Iris pigment epithelial cell (primary cell): ENCODE data around the gene KRT31.
"Not testable (repeated sequence)": the region's sequence is repeated elsewhere in the genome, so short reads cannot be mapped to it uniquely, and the experiment has no call there.

ENCODE experiments used
- DNase-seq: peaks from one replicate; pipeline ENCODE4 v3.0.0-alpha.2; 2011; ENCODE audit warnings: low read depth

KRT31 gene

DNA sequence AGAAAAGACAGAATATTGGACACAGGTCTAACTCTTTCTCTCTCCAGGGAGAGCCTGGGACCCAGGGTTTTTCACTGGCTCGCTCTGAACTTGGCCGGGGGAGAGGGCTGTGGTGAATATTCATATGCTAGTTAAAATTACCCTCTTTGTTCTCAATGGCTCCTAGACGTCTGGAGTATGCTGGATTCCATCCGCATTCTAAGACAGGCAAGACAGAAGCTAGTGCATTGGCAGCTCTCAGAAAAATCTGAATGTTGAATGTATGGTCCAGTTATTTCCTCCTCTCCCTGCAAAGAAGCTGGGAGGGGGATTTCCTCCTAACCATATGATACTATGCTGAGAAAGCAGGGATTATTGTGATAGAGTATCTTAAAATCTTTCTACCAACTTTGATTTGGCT is 9.7 kb downstream of the KRT31 start:
- DNase-seq = no peak

DNA sequence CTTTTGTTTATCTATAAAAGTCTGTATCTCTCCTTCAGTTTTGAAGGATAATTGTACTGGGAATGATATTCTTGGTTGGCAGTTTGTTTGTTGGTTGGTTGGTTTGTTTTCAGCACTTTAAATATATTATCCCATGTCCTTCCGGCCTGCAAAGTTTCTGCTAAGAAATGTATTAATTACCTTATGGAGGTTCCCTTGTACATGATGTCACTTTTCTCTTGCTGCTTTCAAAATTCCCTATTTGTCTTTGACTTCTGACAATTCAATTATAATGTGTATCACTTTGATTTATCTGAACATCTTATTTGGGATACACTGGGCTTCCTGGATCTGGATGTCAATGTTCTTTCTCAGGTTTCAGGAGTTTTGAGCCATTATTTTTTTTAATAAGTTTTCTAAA is 11.2 kb downstream of the KRT31 start:
- no peak for DNase-seq

DNA sequence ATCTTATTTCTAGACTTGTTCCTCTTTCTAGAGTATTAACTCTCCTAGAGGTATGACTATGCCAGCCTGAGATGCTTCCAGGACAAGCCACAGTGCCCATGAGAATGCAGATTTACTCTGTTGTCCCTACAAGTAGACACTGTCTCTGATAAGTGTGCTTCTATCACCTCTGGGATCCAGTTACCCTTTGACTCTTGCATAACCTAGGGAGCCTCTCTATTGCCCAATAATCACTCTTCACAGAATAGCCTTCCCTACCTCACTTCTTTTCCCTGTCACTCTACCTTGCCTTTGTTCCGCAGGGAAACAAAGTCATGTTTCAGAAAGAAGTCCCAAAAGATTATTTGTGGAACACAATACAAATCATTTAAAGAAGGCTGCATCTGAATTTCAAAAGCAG is 13.7 kb downstream of the KRT31 start:
- no peak for DNase-seq

DNA sequence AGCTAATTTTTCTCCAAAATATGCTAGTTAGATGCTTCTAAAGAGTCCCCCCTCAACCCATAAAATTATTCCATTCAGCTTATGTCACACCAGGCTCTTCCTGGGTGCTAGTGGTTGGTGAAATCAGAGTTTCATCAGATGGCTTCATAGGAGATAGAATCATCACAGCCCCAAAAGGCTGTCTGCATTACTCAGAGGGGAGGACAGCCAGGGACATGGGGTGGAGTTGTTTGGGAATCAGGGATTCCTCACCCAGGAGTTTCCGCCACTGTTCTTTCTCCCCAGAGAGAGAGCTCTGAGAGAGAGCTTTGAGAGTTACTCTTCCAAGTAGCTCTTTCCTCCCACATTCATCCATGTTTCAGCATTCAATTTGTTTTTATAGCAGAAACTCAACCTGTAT is 15.0 kb downstream of the KRT31 start:
- peak; percentile 67 for DNase-seq

DNA sequence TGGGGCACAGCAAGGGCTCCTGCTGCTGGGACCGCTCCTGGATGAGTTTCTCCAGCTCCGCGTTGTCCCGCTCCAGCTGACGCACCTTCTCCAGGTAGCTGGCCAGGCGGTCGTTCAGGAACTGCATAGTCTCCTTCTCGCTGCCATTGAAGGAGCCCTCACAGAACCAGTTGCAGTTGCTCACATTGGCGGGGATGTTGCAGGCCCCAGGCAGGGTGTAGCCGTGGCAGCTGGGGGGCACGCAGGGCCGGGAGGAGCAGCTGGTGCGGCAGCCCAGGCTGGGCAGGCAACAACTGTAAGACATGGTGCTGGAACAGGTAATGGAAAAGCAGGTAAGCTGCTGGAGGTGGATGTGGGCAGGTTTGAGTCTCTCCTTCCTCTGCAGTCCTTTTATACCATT is 15.5 kb downstream of the KRT31 start, which contains the start of gene KRT34:
TSS of gene KRT34 (minus strand) at position 364 of the 400 bp plus-strand sequence. CDS start at position 304, 60 bp downstream.
- DNase-seq = not testable (repeated sequence)

DNA sequence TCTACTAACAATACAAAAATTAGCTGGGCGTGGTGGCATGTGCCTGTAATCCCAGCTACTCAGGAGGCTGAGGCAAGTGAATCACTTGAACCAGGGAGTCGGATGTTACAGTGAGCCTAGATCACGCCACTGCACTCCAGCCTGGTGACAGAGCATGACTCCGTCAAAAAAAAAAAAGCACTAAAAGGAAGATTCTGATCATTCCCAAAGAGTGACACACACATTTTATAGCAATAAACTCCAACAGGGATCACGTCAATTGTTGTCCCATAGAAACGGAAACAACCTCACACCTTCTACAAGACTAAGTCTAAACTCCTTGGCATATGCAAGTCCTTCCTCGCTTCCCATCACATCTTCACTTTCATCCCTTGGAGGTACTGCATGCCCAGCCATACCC is 17.3 kb downstream of the KRT31 start:
- peak; percentile 89 for DNase-seq

DNA sequence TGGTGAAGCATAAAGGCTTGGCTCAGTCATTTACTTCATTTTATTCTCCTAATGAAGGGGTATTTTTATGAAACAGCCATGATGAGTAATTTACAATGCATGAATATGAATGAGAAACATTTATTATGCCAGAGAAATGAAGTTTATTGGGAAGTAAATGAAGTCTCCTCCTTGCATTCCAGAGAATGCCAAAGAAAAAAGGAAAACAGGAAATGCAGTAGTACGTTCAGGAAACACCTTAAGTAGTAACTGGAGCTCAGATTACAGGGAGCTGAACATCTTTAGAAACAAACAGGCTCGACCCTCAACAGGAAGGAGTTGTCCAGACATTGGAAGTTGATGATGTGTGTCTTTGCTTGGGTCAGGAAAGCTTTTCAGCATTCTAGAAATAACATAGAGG is 19.9 kb downstream of the KRT31 start:
- DNase-seq = peak; percentile 76

DNA sequence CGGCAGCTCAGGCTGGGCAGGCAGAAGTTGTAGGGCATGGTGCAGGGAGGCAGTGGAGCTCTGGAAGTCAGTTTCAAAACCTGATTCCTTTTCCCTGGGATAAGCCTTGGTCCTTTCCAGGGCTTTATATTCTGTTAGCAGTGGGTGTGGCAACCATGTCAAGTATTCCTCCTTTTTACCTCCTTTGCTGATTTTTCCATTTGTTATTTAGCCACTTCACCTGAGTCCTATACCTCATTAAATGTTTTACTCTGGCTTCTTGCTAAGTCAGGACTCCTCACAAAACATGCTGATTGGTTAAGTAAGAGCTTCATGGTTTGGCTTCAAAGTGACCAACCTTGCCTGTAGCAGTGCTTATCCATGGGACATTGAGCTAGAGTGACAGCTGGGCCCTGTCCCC is 27.7 kb downstream of the KRT31 start, which contains the start of gene KRT33B:
TSS of gene KRT33B (minus strand) at position 101 of the 400 bp plus-strand sequence. CDS start at position 38, 63 bp downstream.
- DNase-seq = no peak

DNA sequence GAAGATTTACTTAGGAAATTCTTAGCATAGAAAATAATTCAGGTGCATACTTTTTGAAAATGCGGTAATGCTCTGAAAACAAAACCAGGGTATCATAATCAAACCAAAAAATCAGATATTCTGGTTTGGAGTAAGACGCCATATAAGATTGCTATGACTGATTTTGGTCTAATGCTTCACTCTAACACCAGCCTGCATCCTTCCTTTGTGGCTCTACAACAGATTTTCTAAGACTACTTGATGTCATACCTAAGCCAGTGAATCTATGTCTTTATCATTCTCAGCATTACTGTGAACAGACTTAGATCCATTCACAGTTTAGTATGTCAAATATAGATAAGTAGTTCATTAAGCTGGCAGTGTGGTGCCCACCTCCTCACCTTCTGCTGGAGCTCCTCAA is 28.4 kb downstream of the KRT31 start:
- DNase-seq = no peak

DNA sequence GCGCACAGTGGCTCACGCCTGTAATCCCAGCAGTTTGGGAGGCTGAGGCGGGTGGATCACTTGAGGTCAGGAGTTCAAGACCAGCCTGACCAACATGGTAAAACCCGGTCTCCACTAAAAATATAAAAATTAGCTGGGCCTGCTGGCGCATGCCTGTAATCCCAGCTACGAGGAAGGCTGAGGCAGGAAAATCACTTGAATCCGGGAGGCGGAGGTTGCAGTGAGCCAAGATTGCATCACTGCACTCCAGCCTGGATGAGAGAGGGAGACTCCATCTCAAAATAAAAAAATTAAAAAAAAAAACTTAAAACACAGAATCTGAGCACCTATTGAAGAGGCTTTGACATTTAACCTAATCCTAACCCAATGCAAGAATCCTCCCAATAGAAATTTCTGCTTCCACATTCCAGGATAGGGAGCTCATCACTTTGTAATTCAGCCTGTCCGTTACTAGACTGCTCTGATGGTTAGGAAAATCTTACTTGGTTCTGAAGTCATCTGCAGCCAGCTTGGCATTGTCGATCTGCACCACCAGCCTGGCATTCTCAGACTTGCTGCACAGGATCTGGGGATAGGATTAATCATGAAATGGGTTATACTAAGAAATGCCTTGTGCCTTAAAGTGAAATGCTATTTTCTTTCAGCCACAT is 29.9 kb downstream of the KRT31 start:
- DNase-seq = peak; percentile 73

DNA sequence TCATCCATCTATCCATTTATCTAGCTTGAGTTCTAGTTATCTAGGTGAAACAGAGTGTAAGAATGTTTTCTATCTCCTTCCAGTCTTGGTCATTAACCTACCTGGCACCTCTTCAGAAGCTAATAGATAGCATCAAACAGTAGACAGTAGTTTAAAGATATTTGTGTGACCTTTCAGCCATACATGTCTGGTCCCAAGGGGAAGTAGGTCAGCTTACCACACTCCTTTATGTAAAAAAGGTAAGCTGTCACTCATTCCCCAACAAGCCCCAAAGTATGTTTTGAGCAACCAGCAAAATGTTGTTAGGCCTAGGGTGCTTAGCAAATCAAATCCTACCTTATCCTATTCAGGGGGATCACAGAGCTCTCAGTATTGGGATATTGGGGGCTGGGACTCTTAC is 31.3 kb downstream of the KRT31 start:
- DNase-seq = no peak

DNA sequence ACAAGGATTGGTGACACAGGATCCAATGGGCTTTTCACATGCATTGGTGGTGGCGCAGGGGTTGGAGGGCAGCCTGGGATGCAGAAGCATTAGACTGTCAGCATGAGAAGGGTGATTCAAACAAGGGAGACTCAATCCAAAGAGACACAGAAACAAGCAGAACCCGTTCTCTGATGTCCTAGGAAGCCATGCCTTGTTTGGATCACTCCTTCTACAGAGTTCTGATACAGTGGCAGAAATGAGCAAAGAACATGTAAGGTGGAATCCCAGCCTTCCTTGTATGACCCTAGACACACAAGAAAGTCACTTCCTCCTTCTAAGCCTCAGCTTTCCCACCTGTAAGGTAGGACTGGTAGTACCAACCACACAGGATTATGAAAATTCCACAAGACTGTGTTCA is 33.5 kb downstream of the KRT31 start:
- DNase-seq = no peak

DNA sequence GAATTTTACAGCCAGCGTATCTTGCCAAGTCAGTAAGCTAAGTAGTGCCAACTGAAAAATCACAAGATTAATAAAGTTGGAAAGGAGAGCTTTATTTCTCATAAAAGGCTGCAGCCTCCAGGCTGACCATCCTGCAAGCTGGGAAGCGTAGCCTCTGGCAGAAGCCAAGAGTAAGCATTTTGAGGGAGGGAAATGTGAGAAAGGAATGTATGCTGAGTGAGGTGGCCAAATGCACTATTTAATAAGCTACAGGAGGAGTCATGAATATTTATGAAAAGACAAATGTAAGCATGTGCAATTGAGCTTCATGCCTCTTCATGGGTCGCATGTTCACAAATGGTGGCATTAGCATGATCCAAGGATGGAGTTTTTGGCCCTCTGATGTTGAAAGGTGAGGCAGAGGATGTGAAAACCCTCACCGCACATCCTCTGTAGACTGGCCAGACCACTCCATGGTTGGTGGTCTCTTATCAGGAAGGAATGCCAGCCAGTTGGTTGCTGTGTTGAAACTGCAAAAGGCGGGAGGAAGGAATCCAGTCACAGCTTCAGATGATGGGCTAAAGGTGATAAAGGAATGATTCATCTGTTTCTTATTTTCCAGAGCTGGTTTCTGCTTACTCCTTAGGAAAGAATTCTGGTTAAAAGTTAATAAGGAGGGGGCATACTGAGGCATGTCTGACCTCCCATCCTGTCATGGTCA is 37.0 kb downstream of the KRT31 start:
- DNase-seq = peak; percentile 57

DNA sequence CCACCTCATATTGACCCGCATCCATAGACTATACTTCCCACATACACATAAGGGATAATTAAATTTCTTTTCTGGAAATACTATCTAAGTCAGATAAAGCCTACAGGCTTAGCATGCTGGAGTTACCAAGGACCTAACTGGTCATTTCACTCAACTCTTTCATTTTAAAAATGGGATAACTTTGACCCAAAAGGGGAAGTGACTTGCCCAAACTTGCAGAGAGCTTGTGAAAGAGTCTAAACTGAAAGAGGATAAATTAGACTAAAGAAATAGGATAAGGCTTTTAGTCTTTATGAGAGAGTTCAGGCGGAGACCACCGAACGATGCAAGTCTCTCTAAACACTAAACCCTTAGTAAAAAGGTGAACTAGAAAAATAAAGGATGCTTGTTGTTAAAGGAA is 42.9 kb downstream of the KRT31 start:
- DNase-seq = no peak

DNA sequence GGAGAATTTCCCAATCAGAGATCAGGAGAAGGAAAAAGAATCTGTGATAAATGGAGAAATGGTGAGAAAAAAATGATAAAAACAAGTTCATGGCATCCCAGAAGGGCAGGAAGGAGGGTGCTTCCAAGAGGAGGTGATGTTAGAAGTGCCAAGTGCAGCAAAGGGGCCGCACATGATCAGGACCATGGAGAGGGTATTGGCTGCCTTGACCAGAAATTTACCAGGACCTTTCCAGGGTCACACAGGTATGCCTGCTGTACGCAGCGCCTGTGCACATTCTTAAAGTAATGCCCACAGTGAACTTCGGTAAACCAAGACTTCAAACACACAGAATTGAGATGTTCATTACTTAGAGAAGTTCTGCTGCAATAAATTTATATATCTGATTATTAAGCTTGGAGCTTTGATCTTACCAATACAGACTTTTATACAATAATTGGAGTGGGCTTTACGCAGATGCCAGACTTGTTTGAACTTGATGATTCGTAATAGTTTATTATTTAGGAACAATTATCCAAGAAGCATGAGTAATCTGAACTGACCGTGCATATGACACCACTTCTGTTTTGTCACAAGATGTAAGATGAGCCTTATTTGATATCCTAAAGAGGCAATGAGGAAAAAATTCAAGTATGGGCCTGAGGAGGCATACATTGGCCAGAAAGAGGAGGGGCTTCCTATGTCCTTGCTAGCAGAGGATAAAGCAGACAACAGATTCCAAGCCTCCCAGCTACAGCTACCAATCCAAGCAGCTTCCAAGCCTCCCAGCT is 44.6 kb downstream of the KRT31 start:
- peak; percentile 17 for DNase-seq

DNA sequence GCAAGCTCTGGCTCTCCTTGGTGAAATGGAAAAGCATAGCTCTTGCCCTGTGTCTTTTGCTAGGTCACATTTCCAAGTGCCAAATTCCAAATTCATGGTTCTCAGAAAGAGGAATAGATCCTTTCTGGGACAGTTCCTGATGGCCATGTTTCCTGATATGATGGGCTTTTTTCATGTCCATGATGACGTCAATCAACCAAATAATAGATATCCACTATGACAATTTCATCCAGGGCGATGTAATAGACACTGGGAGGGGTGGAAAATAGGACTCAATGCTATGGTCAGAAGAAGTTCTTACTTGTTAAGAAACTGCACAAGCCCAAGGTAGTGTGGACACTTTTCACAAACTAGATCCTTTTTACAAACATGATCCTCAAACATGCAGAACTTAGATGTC is 46.2 kb downstream of the KRT31 start:
- no peak for DNase-seq

DNA sequence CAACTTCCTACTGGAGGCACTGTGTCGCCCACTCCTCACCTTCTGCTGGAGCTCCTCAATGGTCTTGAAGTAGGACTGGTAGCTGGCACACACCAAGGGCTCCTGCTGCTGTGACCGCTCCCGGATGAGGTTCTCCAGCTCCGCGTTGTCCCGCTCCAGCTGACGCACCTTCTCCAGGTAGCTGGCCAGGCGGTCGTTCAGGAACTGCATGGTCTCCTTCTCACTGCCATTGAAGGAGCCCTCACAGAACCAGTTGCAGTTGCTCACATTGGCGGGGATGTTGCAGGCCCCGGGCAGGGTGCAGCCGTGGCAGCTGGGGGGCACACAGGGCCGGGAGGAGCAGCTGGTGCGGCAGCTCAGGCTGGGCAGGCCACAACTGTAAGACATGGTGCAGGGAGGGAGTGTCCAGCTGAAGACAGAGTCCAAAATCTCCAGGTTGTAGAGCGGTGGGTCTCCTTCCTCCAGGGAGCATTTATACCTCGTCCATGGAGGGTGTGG is 47.0 kb downstream of the KRT31 start, which contains the start of gene KRT33A:
TSS of gene KRT33A (minus strand) at position 448 of the 498 bp plus-strand sequence. CDS start at position 387, 61 bp downstream.
- not testable (repeated sequence) for DNase-seq

DNA sequence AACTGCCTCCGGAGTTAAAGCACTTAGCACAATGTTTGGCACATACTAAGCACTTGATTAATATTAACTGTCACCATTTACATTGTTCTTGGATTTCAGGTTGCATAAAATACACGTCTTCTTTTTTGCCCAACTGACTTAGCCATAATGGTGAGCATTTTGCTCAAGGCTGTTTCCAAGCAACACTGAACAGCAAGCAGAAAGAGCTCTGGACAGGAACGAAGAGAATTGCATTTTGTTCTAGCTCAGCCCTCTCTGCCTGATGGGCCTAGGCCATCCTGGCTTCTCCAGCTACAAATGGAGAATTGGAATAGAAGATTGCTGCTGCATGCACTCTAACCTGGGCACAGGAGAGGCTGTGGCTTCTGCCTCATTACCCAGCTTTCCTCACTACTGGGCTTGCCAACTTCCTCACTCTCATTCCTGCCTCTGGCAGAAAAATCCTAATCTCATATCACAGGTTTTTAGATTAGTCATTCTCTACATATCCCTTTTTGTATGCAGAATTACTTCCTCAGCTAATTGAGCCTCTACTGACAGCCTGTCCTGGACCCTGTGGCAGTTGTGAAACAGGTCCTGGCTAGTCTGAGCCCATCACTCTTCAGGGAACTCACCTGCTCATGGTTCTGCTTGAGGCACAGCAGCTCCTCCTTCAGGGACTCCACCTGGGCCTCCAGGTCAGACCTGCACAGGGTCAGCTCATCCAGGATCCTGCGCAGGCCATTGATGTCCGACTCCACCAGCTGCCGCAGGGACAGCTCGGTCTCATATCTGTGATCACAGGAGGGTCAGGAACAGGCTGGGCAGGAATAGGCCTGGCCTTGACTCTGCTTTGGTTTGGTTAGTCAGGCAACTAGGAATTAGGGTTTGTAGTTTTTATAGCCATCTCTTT is 49.3 kb downstream of the KRT31 start:
- DNase-seq = no peak

DNA sequence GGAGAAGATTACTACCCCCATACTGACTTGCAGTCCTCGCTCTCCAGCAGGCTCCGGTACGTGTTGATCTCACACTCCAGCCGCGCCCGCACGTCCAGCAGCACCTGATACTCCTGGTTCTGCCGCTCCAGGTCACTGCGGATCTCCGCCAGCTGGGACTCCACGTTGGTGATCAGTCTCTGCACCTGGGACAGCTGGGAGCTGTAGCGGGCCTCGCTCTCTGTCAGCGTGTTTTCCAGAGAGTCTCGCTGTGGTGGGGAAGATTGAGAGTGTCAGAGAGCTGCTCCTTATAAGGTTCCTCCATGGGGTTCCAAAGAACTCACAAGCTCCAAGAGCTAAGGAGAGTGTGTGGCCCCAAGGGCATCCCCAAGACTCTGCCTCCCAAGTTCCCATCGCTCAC is 51.0 kb downstream of the KRT31 start:
- DNase-seq = not testable (repeated sequence)

DNA sequence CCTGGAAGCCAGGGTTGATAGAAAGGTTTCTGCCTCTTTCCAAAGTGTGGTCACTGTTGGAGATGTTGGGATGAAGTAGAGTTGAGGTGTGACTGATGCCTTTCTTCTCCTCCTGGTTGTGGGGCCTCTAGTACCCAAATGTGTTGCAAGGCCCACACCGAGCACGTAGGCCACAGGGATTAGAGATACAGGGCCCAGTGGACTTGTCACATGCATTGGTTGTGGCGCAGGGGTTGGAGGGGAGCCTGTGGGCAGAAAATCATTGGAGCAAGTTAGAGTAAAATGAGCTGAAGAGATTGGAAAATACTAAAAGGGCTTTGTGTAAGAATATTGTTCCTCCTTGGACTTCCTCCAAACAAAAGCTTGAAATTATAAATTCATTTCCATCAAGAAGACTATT is 51.4 kb downstream of the KRT31 start:
- no peak for DNase-seq
